ENCODE measurements around the gene SLC1A3.

The SLC1A3 gene

GRCh38 chr5:36632363-36632664 is 25.9 kb downstream of the SLC1A3 start:
- H3K4me3 ChIP-seq (replicated peaks; ENCODE audit: insufficient read depth, low read length) = no peak overlapping the region
- no peaks in the 10 kb centered on the region for H3K27me3 ChIP-seq (ENCODE audit: insufficient read depth, poor library complexity, severe bottlenecking)
- DNase-seq (ENCODE audit: low read depth in 1 of 2, low spot score in 1 of 2) = no peak
- no peak for TF ChIP-seq SPI1 (IDR thresholded peaks at IDR 0.05; ENCODE audit: borderline replicate concordance, low read depth)
- no peak overlapping the region for H3K27ac ChIP-seq (replicated peaks)

GRCh38 chr5:36635721-36636390 is 29.4 kb downstream of the SLC1A3 start:
- TF ChIP-seq REST (IDR thresholded peaks at IDR 0.05; ENCODE audit: insufficient replicate concordance, low read depth) (no peak), POLR2AphosphoS5 (IDR thresholded peaks at IDR 0.05; ENCODE audit: low read depth) (no peak), SPI1 (IDR thresholded peaks at IDR 0.05; ENCODE audit: borderline replicate concordance, low read depth) (no peak), CTCF (IDR thresholded peaks at IDR 0.05; ENCODE audit: insufficient read depth, low read length) (no peak)
- Histone ChIP-seq H3K27me3 (ENCODE audit: insufficient read depth, poor library complexity, severe bottlenecking) (no peaks in the 10 kb centered on the region), H3K4me3 (replicated peaks; ENCODE audit: insufficient read depth, low read length) (no peak overlapping the region), H3K27ac (replicated peaks) (no peak overlapping the region)
- no peak for DNase-seq (ENCODE audit: low read depth in 1 of 2, low spot score in 1 of 2)

- DNase-seq (ENCODE audit: low read depth in 1 of 2, low spot score in 1 of 2) = no peak
- Histone ChIP-seq H3K27me3 (ENCODE audit: insufficient read depth, poor library complexity, severe bottlenecking) (no peaks in the 10 kb centered on the region), H3K27ac (replicated peaks) (no peak overlapping the region), H3K4me3 (replicated peaks; ENCODE audit: insufficient read depth, low read length) (no peak overlapping the region)
- TF ChIP-seq SPI1 (IDR thresholded peaks at IDR 0.05; ENCODE audit: borderline replicate concordance, low read depth) (no peak), REST (IDR thresholded peaks at IDR 0.05; ENCODE audit: insufficient replicate concordance, low read depth) (no peak)
Observed at GRCh38 chr5:36637101-36637500, 30.7 kb downstream of the SLC1A3 start.

- no peak overlapping the region for H3K4me3 ChIP-seq (replicated peaks; ENCODE audit: insufficient read depth, low read length)
- no peak for DNase-seq (ENCODE audit: low read depth in 1 of 2, low spot score in 1 of 2)
- no peak for TF ChIP-seq CTCF (IDR thresholded peaks at IDR 0.05; ENCODE audit: insufficient read depth, low read length)
- no peak for TF ChIP-seq SPI1 (IDR thresholded peaks at IDR 0.05; ENCODE audit: borderline replicate concordance, low read depth)
- TF ChIP-seq REST (IDR thresholded peaks at IDR 0.05; ENCODE audit: insufficient replicate concordance, low read depth) = no peak
- no peak for TF ChIP-seq GABPA (IDR thresholded peaks at IDR 0.05; ENCODE audit: low read depth)
- TF ChIP-seq POLR2AphosphoS5 (IDR thresholded peaks at IDR 0.05; ENCODE audit: low read depth) = no peak
- H3K27me3 ChIP-seq (ENCODE audit: insufficient read depth, poor library complexity, severe bottlenecking) = no peaks in the 10 kb centered on the region
- no peak overlapping the region for H3K27ac ChIP-seq (replicated peaks)
Observed at GRCh38 chr5:36637516-36637915, 31.1 kb downstream of the SLC1A3 start.

Measured in HL-60 (cell line).